Erythroblast (primary cell): Measurements from ENCODE around the gene ATP6V1B1.

Experiments used
- GATA1 ChIP-seq: IDR thresholded peaks from 2 replicates; pipeline ENCODE4 v1.6.1; 2011; ENCODE audit warnings: low read depth, mild to moderate bottlenecking, control low read depth, low read length, moderate library complexity
- POLR2A ChIP-seq: IDR thresholded peaks from 2 replicates; pipeline ENCODE4 v1.6.1; 2011; ENCODE audit warnings: mild to moderate bottlenecking, low read length

DNA sequence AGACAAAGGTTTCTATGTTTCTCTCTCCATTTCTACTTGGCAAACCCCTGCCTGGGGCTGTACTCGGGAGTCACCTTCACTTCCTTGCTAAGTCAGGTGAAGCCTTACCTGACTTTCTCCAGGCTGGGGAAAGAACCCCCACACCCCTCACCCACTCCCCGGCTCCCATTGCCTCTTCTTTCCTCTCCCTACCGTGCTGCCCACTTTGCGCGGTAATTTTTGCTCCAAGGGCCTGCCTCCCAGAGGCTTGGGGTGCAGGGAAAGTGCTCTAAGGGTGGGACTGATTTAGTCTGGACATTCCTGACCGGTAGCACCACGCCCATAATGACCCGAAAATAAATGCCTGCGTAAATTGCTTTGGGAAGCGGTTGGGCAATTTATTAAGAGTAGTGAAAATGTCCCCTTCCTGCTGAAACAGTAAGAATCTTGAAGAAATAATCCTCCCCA lies 49.1 kb upstream of the ATP6V1B1 start:
- TF ChIP-seq POLR2A (no peak), GATA1 (no peak)
